ENCODE measurements around the gene HILPDA.

HILPDA gene, protein sequence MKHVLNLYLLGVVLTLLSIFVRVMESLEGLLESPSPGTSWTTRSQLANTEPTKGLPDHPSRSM

DNA sequence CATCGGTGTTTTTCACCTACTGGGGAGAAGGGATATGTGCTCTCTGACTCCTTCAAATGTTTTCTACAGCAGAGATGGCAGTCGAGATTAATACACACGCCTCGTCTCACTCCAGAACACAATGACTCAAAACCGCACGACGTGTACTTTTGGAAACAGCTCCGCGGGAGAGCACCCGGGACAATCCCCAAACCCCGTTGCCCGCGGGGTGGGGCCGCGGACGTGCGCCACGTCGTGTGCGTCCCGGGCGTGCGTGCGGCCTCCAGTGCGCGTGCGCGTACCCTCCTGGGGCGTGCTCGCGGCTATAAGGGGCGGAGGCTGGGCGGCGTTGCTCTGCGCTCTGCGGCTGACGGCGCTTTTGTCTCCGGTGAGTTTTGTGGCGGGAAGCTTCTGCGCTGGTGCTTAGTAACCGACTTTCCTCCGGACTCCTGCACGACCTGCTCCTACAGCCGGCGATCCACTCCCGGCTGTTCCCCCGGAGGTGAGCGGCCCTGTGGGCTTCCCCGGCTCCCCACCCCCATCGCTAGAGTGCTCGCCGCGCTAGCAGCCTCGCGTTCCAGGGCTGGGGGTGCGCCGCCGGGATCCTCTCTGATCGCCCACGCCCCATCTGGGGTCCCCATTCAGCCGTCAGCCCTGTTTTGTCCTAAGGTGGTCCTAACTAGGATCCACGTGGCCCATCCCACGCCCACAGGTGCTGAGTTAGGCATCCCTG, at the start of gene HILPDA:
TSS of gene HILPDA (plus strand) at position 336 of the 712 bp plus-strand sequence. CDS start 1,391 bp downstream, outside the sequence.
- peak; percentile 94 to 95 for DNase-seq

DNA sequence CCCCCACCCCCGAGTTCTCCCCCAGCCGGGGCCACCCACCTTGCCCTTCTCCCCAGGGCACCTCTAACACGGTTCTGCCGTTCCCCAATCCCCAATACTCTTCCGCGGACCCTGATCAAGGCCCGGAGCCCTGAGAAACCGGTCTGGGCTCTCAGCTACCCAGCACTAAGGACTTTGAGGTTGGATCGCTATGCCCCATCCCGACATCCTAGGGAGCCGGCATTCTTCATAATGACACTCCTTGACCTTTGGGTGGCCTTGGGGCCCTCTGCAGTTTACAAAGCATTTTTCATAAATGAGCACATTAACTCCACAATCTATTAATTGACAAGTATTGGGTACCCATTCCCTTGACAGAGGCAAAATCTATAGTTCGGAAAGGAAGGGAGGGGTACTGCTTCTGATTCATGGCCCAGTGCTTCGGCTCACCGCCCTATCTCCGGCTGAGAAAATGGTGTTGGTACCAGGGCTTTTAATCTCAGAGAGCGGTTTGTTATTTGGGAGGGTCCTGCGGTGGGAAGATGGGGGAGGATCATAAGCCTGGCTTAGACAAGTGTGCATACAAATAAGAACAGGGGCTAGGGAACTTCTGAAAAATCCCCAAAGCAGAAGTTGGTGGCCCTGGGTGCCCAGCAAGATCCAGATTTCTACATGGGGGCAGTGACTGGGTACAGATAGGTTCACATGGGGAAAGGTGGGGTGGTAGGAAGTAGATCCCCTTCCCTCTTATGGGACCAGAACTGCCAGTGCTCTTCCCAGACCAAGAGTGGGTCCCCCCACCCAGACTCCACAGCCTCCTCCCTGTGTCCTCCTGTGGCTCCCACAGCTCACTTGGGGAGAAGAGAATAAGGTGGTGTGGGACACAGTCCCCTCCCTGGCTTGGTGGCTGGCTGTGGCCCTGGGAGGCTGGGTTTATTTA, 49.1 kb upstream of the HILPDA start:
- DNase-seq: no peak

DNA sequence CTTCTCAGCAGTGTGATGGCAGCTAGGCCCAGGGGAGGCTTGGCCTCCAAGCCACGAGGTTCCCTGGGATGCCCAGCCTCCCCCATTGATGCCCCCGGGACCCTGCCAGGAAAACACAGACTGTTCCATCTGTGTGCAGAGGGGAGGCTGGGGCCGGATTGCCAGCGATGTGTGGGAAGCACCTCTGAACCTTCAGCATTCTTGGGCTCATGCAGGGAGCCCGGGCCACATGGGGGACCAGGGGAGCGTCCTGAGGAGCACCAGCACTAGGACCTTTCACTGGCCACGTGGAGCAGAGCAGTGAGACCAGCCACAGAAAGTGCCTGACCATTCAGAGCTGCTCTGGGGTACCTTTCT, 48.5 kb upstream of the HILPDA start:
- no peak for DNase-seq

DNA sequence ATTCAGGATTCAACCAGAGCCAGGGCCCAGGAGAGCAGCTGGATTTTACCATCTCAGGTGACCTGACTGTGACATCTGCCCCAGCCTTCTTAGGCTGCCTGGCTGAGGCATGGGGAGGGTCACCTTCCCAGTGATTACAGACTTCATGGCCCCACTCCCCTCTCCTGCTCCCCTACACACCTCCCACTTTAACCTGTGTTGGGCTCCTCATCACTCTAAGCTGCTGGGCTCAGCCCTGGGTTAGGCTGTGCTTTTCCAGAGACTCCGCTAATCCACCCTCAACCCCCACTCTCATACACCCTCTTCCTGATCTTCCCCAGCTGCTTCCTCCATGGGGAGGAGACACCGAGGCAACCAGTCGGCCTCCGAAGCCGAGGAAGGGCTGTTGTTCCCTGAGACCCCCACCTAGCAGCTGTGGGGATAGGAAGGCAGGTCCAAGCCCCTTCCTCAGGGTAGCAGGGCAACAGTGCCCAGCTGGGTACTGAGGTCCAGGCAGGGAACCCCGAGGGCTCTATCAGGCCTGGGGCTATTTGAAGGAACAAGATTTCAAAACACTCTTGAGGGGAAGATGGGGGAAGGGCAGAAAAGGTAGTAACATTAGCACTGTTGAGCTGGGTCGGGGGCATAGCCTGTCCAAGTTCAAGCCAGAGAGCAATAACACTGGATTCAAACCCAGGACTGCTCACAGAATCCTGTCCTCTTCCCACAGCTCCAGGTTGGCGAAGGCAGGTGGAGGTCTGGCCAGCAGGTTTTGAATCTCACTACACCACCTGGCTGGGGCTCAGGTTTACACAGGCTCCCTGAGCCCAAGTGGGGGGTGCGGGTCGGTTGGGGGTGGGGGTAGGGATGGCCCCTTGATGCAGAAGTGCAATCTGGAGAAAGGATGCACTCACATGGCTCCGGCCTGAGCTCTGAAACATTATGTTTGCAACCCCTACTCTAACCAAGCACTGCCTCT, 47.6 kb upstream of the HILPDA start:
- DNase-seq: no peak

DNA sequence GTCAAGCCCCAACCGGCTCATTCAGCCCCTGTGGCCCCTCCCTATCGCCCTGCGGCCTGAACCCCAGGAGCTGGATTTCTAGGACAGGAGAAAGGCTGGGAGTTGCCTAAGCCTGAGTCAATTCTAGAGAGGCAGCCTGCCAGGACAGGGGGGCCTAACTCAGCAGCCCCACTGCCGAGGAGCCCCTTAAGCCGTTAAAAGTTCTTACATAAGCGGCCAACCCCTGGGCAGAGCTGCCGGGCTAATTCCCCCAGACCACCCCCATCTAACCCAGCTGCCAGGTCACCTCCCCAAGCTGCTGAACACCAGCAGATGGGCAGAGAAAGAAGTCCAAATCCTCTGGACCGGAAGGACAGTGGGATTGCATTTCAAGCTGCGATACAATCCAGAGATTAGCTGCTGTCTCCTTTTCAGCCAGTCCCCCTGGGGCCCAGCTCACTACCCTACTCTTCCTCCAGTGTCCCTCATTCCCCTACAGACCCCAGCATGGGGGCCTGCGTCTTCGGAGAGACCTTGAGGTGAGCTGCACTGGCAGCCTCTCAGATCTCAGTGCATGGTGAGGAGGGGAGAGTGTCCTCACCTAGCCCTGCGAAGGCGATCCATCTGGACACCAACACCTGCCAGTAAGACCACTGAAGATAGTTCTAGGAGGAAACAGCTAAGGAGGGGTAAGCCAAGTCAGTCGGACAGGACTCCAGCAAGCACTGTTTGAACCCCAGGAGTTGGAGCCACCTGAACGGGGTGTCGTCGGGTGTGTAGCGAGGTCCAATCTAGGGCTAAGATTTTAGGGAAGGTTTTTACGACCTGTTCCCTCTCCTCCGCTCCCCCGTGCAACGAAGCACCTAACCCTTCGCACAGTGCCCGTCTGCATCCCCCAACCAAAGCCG, 46.7 kb upstream of the HILPDA start:
- no peak for DNase-seq

DNA sequence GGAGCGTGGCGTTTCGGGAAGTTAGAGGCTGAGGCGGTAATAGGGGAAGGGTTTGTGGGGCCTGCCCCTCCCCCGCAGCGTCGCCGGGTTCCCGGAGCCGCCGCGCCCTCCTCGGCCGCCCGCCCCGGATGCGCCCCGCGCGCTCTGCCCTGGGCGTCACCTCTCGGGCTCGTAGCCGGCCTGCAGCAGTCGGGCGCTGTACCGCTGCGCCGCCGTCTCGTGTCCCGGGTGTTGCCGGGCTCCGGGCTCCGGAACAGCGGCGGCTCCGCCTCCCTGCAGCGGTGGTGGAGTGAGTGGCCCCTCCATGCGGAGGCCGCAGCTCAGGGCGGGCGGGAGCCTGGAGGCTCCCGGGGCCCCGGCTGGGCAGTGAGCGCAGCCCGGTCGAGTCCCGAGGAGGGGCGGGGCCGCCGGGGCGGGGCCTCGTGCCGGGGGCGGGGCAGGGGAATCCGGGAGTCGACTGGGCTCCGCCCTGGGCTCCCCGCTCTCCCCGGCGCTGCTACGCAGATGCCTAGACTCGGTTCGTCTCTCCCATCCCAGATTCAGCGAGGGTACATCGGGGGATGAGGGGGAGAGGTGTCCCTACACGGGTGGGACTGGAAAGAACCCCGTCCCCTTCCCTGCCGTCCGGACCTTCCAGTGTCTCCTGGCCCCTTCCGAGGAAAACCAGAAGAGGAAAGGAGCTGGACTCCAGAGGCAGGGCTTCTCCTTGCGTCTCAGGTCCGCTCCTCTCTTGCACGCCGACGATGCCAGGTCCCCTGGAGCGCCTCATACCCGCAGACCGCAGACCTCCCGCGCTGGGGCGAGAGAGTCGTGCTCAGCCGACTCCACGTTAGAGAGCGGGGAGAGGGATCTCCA, 45.9 kb upstream of the HILPDA start, which contains the start of gene IMPDH1:
TSS of gene IMPDH1 (minus strand) at position 387 of the 855 bp plus-strand sequence. CDS start at position 306, 81 bp downstream.
- peak; percentile 82 to 90 for DNase-seq

DNA sequence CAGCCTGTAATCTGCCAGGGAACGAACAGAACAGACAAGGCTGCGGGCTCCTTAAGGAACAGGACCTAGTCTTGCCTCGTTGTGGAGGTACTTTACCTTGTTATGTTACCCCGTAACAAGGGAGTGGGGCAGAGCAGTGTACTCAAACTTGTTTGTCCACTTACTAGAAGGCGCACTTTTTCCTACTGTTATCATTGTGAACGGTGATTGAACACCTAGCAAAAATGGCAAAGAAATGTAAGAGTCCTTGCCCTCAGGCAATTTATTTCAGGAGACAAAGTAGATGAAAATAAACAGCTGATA, 45.3 kb upstream of the HILPDA start:
- DNase-seq: no peak

DNA sequence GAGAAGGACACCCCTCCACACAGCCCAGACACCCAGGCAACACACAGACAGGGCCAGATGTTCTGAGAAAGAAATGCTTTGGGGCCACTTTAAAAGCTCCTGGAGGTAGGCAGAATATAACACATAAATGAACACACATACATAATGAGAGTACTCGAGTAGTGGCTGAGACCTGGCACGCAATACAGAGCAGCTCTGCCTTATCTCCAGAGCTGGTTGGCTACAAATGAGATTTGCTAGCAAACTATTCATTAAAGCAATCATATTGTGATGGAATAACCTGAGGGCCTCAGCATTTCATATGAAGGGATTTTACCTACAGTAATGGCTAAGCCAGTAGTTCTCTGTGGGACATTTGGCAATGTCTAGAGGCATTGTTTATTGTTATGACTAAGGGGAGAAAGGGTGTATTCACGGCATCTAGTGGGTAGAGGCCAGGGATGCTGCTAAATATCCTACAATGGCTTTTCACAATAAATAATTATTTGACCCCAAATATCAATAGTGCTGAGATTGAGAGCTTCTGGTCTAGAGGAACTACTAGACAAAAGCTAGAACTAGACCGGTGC, 40.4 kb upstream of the HILPDA start:
- DNase-seq: no peak

DNA sequence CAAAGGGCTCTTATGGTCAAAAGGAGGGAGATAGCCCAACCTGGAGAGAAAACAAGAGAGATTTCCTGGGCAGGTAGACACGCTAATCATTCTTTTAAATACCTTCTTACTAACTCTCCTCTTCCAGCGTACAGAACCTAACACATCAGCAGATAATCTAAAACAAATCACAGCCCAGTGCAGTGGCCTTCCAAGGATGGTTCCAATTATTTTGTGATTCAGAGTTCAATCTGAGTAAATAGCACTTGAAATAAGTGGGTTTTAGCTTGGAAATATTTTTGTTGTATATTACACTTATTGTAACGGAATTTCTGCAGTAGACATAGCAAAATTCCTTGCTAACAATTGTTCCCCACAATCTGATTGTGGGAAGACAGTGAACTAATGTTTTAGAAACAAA, 38.6 kb upstream of the HILPDA start:
- DNase-seq: no peak

DNA sequence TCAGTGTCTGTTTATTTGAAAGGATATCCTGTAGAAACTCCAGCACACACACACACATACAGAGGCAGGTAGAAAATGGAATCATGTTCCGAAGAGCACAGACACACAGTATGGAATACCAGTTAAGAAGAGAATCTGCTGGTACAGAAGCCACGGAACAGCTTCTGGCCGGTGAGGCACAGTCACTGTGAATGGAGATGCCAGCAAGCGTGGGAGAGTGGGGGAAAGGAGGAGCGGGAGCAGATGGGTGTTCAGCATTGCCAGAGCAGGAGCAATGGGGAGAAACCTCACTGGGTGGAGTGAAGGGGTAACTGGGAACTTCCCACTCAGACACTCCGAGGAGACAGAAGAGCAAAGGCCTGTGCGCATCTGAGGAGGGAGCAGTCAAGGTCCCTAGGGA, 36.4 kb upstream of the HILPDA start:
- DNase-seq: no peak

DNA sequence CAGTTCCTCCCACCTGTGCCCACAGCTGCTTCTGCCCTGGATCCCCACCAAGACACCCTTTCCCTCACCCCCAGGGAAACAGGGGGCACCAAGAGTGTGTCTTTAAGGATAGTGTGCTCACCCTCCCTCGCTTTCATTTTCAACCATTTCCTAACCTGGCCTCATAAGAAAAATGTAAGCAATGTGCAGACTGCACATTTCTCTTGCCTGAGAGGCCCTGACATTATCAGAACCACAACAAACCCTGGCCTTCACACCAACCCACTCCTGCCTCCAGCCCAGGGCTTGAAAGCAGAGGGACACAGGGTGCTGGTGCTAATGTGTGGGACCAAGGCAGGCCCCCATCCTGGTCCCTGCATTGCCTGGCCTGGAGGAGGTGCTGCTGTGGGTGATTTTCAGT, 34.9 kb upstream of the HILPDA start:
- DNase-seq: no peak

DNA sequence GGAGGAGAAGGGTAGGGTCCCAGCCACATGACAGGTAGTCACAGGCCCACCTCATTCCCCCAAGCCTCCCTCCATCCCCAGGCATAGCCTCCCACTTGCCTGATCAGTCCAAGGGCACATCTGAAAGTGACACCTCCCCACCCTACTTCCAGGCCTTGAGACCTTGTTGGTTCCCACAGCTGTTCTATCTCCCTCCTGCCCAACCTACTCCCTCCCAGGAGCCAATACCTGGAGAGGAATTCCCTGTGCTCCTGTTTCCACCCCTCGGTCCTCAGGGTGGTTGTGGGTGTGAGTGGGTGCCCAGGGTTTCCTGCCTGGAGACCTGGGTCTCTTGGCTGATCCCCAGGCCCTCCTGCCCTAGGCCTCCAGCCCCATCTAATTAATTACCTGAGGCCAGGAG, 34.3 kb upstream of the HILPDA start:
- no peak for DNase-seq

DNA sequence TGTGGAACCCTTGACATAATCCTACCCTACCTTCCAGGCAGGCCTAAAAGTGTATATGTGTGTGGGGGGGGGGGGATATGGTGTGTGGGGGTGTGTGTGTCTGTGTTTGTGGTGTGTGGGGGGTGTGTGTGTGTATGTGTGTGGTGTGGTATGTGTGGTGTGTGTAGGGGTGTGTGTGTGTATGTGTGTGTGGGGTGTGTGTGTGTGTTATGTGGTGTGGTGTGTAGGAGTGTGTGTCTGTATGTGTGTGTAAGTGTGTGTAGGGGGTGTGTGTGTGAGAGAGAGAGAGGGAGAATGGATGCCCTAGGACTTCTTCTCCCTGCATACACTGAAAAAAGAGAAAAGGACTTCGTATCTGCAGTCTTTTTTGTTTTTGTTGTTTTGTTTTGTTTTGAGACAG, 33.6 kb upstream of the HILPDA start:
- no peak for DNase-seq

DNA sequence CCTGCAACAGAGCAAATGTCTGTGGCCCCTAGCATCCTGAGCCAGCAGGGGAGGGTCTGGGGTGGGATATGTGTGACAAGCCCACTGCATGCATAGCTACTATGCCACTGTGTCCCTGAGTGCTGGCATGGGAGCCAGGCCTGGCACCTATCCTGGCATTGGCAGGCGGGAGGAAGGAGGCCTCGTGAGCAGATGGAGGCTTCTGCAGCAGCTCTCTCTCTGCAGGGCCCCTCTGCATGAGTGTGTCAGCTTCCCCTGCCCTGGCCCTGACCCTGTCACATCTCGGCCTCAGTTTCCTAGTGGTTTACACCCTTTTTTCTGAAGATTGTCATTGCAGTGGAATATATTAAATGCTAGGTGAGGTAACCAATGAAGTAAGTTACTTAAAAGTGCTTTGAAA, 32.8 kb upstream of the HILPDA start:
- peak; percentile 39 to 58 for DNase-seq

DNA sequence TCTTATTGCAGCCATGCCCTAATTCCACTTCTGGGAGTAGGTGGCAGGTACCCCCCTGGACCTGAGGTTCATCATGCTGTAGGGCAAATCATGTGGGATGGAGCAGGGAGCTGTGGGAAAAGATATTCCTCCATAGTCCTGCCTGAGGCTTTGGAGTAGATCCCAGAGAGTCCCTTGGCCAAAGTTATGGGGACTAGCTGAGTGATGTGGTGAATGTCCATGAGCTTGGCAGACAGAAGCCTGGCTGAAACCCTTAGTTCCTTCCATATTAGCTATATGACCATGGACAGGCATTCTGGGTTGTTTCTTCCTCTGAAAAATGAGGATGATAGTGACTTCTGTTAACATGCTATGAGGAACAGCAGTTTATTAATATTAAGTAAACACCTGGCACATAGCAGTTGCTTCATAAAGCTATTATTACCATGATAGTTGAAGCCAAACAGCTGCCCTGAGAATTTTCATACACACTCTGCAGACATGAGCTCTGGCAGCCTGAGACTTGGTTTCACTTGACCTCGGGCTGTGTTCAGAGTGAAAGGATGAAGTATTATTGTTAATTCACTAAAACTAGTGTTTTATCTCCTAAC, 30.9 kb upstream of the HILPDA start:
- DNase-seq: no peak

DNA sequence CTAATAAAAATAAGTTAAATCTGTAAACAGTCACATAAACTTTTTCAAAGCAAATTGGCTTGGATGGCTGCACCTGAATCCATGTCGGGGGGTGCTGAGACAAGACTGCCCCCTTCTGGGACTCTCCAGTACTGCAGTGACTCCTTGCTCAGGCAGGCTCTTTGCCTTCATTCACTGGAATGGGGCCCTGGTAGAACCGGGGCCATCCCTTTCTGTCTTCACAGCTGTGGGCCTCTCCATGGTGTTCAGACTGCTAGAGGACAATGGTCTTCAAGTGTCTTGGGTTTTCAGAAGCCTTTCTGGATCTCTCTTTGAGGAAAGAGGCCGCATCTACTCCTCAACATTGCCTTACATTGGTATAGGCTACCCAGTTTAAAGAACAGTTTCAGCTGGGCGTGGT, 29.8 kb upstream of the HILPDA start:
- peak; percentile 72 to 83 for DNase-seq

DNA sequence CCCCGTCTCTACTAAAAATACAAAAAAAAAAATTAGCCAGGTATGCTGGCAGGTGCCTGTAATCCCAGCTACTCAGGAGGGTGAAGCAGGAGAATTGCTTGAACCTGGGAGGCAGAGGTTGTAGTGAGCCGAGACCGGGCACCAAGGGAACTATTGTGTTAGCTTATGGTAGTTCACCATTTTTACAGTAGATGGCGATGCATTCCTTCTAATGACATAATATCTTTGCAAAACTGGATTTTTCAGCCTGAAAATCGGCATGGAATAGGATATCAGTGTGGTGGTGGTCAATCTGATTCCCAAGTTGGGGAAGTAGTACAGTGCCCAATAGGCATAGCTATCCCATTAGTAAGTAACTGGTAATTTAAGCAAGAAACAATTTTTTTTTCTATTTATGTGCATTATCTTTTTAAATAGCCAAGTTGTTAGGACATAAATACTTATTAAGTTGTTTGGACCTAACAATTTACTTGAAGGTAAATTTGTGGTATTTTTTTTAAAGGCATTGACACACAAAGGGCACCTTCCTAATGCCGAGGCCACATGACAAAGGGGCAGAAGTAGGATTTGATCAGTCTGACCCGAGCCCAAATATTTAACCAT, 28.3 kb upstream of the HILPDA start:
- peak in 1 of 2 donors; percentile 70 for DNase-seq

DNA sequence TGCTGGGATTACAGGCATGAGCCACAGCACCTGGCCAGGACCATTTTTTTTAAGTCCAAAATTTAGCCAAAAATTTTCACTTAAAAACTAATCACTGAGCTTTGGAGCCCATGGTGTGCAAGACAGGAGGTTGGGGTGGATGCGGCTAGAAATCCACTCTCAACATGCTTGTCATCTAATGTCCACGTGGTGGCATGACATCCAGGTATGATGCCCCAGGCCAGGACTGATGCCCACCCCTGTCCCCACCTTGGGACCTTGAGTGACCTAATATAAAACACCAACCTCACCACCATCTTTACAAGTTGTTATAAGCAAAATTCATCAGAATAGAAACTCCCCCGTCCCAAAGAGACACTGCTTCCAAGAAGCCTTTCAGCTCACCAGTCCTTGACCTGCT, 25.5 kb upstream of the HILPDA start:
- DNase-seq: no peak

DNA sequence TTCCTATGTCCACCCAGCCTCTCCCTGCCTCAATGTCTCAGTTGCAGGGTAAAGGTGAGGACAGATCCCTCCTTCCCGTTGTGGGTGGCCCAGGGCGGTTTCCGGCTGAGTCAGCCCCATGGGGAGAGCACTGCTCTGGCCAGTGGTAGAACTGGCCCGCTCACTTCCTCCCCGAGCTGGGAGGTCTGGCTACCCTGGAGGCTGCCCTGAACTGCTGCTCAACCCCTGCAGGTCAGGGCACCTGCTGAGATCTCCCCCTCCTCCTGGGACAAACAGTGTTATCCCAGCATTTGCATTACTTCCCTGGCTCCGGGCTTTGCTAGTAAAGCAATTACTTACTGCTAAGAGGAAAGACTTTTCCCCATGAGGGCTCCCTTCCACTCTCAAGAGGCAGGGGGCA, 24.5 kb upstream of the HILPDA start:
- DNase-seq: no peak

DNA sequence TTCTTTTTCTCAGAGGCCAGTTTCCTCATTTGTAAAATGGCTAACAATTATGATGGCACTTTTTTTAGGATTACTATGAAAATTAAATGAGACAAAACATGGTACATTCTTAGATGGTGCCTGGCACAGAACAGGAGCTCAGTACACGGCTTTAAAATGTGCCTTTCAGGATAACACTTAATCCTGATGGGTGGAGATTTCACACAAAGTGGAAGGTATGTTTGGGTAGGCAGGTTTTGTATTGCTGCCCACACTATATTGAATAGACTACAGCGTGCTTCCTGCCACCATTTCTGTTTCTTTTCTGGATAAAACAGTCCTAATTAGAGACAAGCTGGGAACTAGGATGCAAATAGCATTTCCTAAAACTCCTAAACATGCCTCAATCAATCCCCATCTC, 23.9 kb upstream of the HILPDA start:
- no peak for DNase-seq

Measured in CD4-positive, alpha-beta T cell treated with Interferon alpha-2 for 1 hour (primary cell).